GM10248 (cell line): Measurements from ENCODE around the gene SETX.

Source experiments
- CTCF ChIA-PET: fragments of 300-600 bp; sonication (Branson Sonifier 250); formaldehyde crosslinking; extraction: SDS; loops from one replicate; lab custom pipeline; 2021; ENCODE audit warnings: antibody characterized with exemption; lab: Yijun Ruan, JAX
- POLR2A ChIA-PET: fragments of 350-650 bp; sonication (Branson Sonifier 250); formaldehyde crosslinking; extraction: SDS; loops from one replicate; lab custom pipeline; 2020; ENCODE audit warnings: antibody characterized with exemption; lab: Yijun Ruan, JAX
- DNase-seq: peaks from one replicate; pipeline ENCODE4 v3.0.0; 2012; ENCODE audit errors: extremely low spot score
- CTCF ChIP-seq: IDR thresholded peaks from 2 replicates; pipeline ENCODE4 v1.5.1; 2012; ENCODE audit warnings: mild to moderate bottlenecking, low read depth; ENCODE audit errors: extremely low read depth, missing control alignments, control extremely low read depth

Gene SETX

GRCh38 chr9:132299221-132299620 lies 55.6 kb downstream of the SETX start:
- no peak for TF ChIP-seq CTCF
- ChIA-PET CTCF (no interaction called here), POLR2A (no interaction called here)
- no peak for DNase-seq

- CTCF ChIA-PET, result interaction anchor here (0.9 to 2.7 kb wide), 8 partner anchors 9 to 125 kb away, joined by 3 to 7 read pairs (median 4); no protein-coding TSS in a partner anchor
- DNase-seq, result no peak
- no peak for TF ChIP-seq CTCF
- POLR2A ChIA-PET, result no interaction called here
These were observed 59.6 kb downstream of the SETX start for GRCh38 chr9:132295181-132295580.

GRCh38 chr9:132293145-132293721 lies 61.6 kb downstream of the SETX start:
- POLR2A ChIA-PET, result no interaction called here
- no peak for DNase-seq
- TF ChIP-seq CTCF, result no peak
- CTCF ChIA-PET, result no interaction called here

GRCh38 chr9:132288966-132289365 lies 65.8 kb downstream of the SETX start:
- TF ChIP-seq CTCF, result no peak
- no peak for DNase-seq
- ChIA-PET POLR2A (no interaction called here), CTCF (no interaction called here)

GRCh38 chr9:132288361-132288760 lies 66.4 kb downstream of the SETX start:
- TF ChIP-seq CTCF, result no peak
- CTCF ChIA-PET, result no interaction called here
- POLR2A ChIA-PET, result no interaction called here
- DNase-seq, result no peak

- ChIA-PET POLR2A (interaction anchor here (0.5 kb wide), 1 partner anchor 9 kb away, joined by 3 read pairs; no protein-coding TSS in a partner anchor), CTCF (interaction anchor here (1.6 kb wide), 1 partner anchor 28 kb away, joined by 5 read pairs; no protein-coding TSS in a partner anchor)
- TF ChIP-seq CTCF, result no peak
- DNase-seq, result no peak
These were observed 67.5 kb downstream of the SETX start for GRCh38 chr9:132287256-132287760.
